ENCODE measurements around the gene CENATAC.
"Not testable (repeated sequence)": the region's sequence is repeated elsewhere in the genome, so short reads cannot be mapped to it uniquely, and the experiment has no call there.

CENATAC gene

GRCh38 chr11:118969508-118969907, 28.4 kb upstream of the CENATAC start:
- not testable (repeated sequence) for H3K27me3 ChIP-seq (ENCODE audit: control insufficient read depth in 2 of 2, insufficient read depth in 2 of 2, low read length in 2 of 2); H3K9me3 ChIP-seq (ENCODE audit: control insufficient read depth in 2 of 2, low read length in 2 of 2); H3K4me3 ChIP-seq (ENCODE audit: low read length in 2 of 2); H3K9ac ChIP-seq (ENCODE audit: low read depth in 1 of 2, low read length in 2 of 2); H3K36me3 ChIP-seq (ENCODE audit: control insufficient read depth in 2 of 2, insufficient read depth in 2 of 2, low read length in 2 of 2); H3K27ac ChIP-seq (ENCODE audit: low read depth in 2 of 2, low read length in 2 of 2); H3K4me1 ChIP-seq (ENCODE audit: control insufficient read depth in 2 of 2, insufficient read depth in 2 of 2, low read length in 2 of 2)

GRCh38 chr11:118971646-118972045, 26.3 kb upstream of the CENATAC start, which contains the start of gene FOXR1:
Gene FOXR1, plus strand, starts transcription at chr11:118971761. Its CDS starts 171 bp downstream, at chr11:118971932.
- no peak within 1 kb of the TSS for H3K9ac ChIP-seq (ENCODE audit: low read depth in 1 of 2, low read length in 2 of 2)
- H3K4me1 ChIP-seq (ENCODE audit: control insufficient read depth in 2 of 2, insufficient read depth in 2 of 2, low read length in 2 of 2): no peaks in the 10 kb centered on the region
- no peak within 1 kb of the TSS for H3K4me3 ChIP-seq (ENCODE audit: low read length in 2 of 2)
- H3K36me3 ChIP-seq (ENCODE audit: control insufficient read depth in 2 of 2, insufficient read depth in 2 of 2, low read length in 2 of 2): no peaks in the 10 kb centered on the region
- no peak within 1 kb of the TSS for H3K27ac ChIP-seq (ENCODE audit: low read depth in 2 of 2, low read length in 2 of 2)
- H3K9me3 ChIP-seq (ENCODE audit: control insufficient read depth in 2 of 2, low read length in 2 of 2): no peaks in the 10 kb centered on the region
- no peaks in the 10 kb centered on the region for H3K27me3 ChIP-seq (ENCODE audit: control insufficient read depth in 2 of 2, insufficient read depth in 2 of 2, low read length in 2 of 2)

GRCh38 chr11:118973985-118974384, 24.0 kb upstream of the CENATAC start:
- Histone ChIP-seq H3K4me3 (ENCODE audit: low read length in 2 of 2) (no peak overlapping the region), H3K27ac (ENCODE audit: low read depth in 2 of 2, low read length in 2 of 2) (no peak overlapping the region), H3K36me3 (ENCODE audit: control insufficient read depth in 2 of 2, insufficient read depth in 2 of 2, low read length in 2 of 2) (no peaks in the 10 kb centered on the region), H3K9ac (ENCODE audit: low read depth in 1 of 2, low read length in 2 of 2) (no peak overlapping the region), H3K27me3 (ENCODE audit: control insufficient read depth in 2 of 2, insufficient read depth in 2 of 2, low read length in 2 of 2) (no peaks in the 10 kb centered on the region), H3K4me1 (ENCODE audit: control insufficient read depth in 2 of 2, insufficient read depth in 2 of 2, low read length in 2 of 2) (no peaks in the 10 kb centered on the region), H3K9me3 (ENCODE audit: control insufficient read depth in 2 of 2, low read length in 2 of 2) (no peaks in the 10 kb centered on the region)

GRCh38 chr11:118975771-118976709, 21.9 kb upstream of the CENATAC start:
- Histone ChIP-seq H3K4me3 (ENCODE audit: low read length in 2 of 2) (no peak overlapping the region), H3K4me1 (ENCODE audit: control insufficient read depth in 2 of 2, insufficient read depth in 2 of 2, low read length in 2 of 2) (no peaks in the 10 kb centered on the region), H3K9ac (ENCODE audit: low read depth in 1 of 2, low read length in 2 of 2) (no peak overlapping the region), H3K36me3 (ENCODE audit: control insufficient read depth in 2 of 2, insufficient read depth in 2 of 2, low read length in 2 of 2) (no peaks in the 10 kb centered on the region), H3K9me3 (ENCODE audit: control insufficient read depth in 2 of 2, low read length in 2 of 2) (no peaks in the 10 kb centered on the region), H3K27me3 (ENCODE audit: control insufficient read depth in 2 of 2, insufficient read depth in 2 of 2, low read length in 2 of 2) (no peaks in the 10 kb centered on the region), H3K27ac (ENCODE audit: low read depth in 2 of 2, low read length in 2 of 2) (no peak overlapping the region)

GRCh38 chr11:118979434-118979833, 18.5 kb upstream of the CENATAC start:
- Histone ChIP-seq H3K36me3 (ENCODE audit: control insufficient read depth in 2 of 2, insufficient read depth in 2 of 2, low read length in 2 of 2) (no peaks in the 10 kb centered on the region), H3K4me1 (ENCODE audit: control insufficient read depth in 2 of 2, insufficient read depth in 2 of 2, low read length in 2 of 2) (no peaks in the 10 kb centered on the region), H3K27me3 (ENCODE audit: control insufficient read depth in 2 of 2, insufficient read depth in 2 of 2, low read length in 2 of 2) (no peaks in the 10 kb centered on the region), H3K9me3 (ENCODE audit: control insufficient read depth in 2 of 2, low read length in 2 of 2) (no peaks in the 10 kb centered on the region), H3K9ac (ENCODE audit: low read depth in 1 of 2, low read length in 2 of 2) (no peak overlapping the region), H3K27ac (ENCODE audit: low read depth in 2 of 2, low read length in 2 of 2) (no peak overlapping the region), H3K4me3 (ENCODE audit: low read length in 2 of 2) (no peak overlapping the region)

- H3K9me3 ChIP-seq (ENCODE audit: control insufficient read depth in 2 of 2, low read length in 2 of 2): no peaks in the 10 kb centered on the region
- H3K4me3 ChIP-seq (ENCODE audit: low read length in 2 of 2): peak overlapping the region in 1 of 2 donors; percentile 31
- peak overlapping the region in 1 of 2 donors; percentile 3 for H3K9ac ChIP-seq (ENCODE audit: low read depth in 1 of 2, low read length in 2 of 2)
- no peak overlapping the region for H3K27ac ChIP-seq (ENCODE audit: low read depth in 2 of 2, low read length in 2 of 2)
- H3K36me3 ChIP-seq (ENCODE audit: control insufficient read depth in 2 of 2, insufficient read depth in 2 of 2, low read length in 2 of 2): no peaks in the 10 kb centered on the region
- H3K27me3 ChIP-seq (ENCODE audit: control insufficient read depth in 2 of 2, insufficient read depth in 2 of 2, low read length in 2 of 2): no peaks in the 10 kb centered on the region
- H3K4me1 ChIP-seq (ENCODE audit: control insufficient read depth in 2 of 2, insufficient read depth in 2 of 2, low read length in 2 of 2): no peaks in the 10 kb centered on the region
Measured at GRCh38 chr11:118980191-118980881, 17.6 kb upstream of the CENATAC start.

GRCh38 chr11:118984337-118984736, 13.6 kb upstream of the CENATAC start:
- H3K9me3 ChIP-seq (ENCODE audit: control insufficient read depth in 2 of 2, low read length in 2 of 2); H3K9ac ChIP-seq (ENCODE audit: low read depth in 1 of 2, low read length in 2 of 2); H3K4me1 ChIP-seq (ENCODE audit: control insufficient read depth in 2 of 2, insufficient read depth in 2 of 2, low read length in 2 of 2); H3K27ac ChIP-seq (ENCODE audit: low read depth in 2 of 2, low read length in 2 of 2); H3K36me3 ChIP-seq (ENCODE audit: control insufficient read depth in 2 of 2, insufficient read depth in 2 of 2, low read length in 2 of 2); H3K4me3 ChIP-seq (ENCODE audit: low read length in 2 of 2); H3K27me3 ChIP-seq (ENCODE audit: control insufficient read depth in 2 of 2, insufficient read depth in 2 of 2, low read length in 2 of 2): not testable (repeated sequence)

GRCh38 chr11:118984825-118985224, 13.1 kb upstream of the CENATAC start:
- no peak overlapping the region for H3K9ac ChIP-seq (ENCODE audit: low read depth in 1 of 2, low read length in 2 of 2)
- no peaks in the 10 kb centered on the region for H3K4me1 ChIP-seq (ENCODE audit: control insufficient read depth in 2 of 2, insufficient read depth in 2 of 2, low read length in 2 of 2)
- no peak overlapping the region for H3K4me3 ChIP-seq (ENCODE audit: low read length in 2 of 2)
- H3K36me3 ChIP-seq (ENCODE audit: control insufficient read depth in 2 of 2, insufficient read depth in 2 of 2, low read length in 2 of 2): no peaks in the 10 kb centered on the region
- H3K27me3 ChIP-seq (ENCODE audit: control insufficient read depth in 2 of 2, insufficient read depth in 2 of 2, low read length in 2 of 2): no peaks in the 10 kb centered on the region
- H3K9me3 ChIP-seq (ENCODE audit: control insufficient read depth in 2 of 2, low read length in 2 of 2): no peaks in the 10 kb centered on the region
- H3K27ac ChIP-seq (ENCODE audit: low read depth in 2 of 2, low read length in 2 of 2): no peak overlapping the region

GRCh38 chr11:118988280-118988679, 9.7 kb upstream of the CENATAC start:
- Histone ChIP-seq H3K9ac (ENCODE audit: low read depth in 1 of 2, low read length in 2 of 2) (no peak overlapping the region), H3K9me3 (ENCODE audit: control insufficient read depth in 2 of 2, low read length in 2 of 2) (no peaks in the 10 kb centered on the region), H3K36me3 (ENCODE audit: control insufficient read depth in 2 of 2, insufficient read depth in 2 of 2, low read length in 2 of 2) (no peaks in the 10 kb centered on the region), H3K27ac (ENCODE audit: low read depth in 2 of 2, low read length in 2 of 2) (no peak overlapping the region), H3K4me3 (ENCODE audit: low read length in 2 of 2) (no peak overlapping the region), H3K4me1 (ENCODE audit: control insufficient read depth in 2 of 2, insufficient read depth in 2 of 2, low read length in 2 of 2) (no peaks in the 10 kb centered on the region), H3K27me3 (ENCODE audit: control insufficient read depth in 2 of 2, insufficient read depth in 2 of 2, low read length in 2 of 2) (no peaks in the 10 kb centered on the region)

GRCh38 chr11:118991486-118992038, 6.4 kb upstream of the CENATAC start:
- H3K4me1 ChIP-seq (ENCODE audit: control insufficient read depth in 2 of 2, insufficient read depth in 2 of 2, low read length in 2 of 2); H3K27me3 ChIP-seq (ENCODE audit: control insufficient read depth in 2 of 2, insufficient read depth in 2 of 2, low read length in 2 of 2): not testable (repeated sequence)

More at GRCh38 chr11:118991486-118992038, 6.4 kb upstream of the CENATAC start:
- H3K27ac ChIP-seq (ENCODE audit: low read depth in 2 of 2, low read length in 2 of 2); H3K36me3 ChIP-seq (ENCODE audit: control insufficient read depth in 2 of 2, insufficient read depth in 2 of 2, low read length in 2 of 2); H3K9ac ChIP-seq (ENCODE audit: low read depth in 1 of 2, low read length in 2 of 2); H3K4me3 ChIP-seq (ENCODE audit: low read length in 2 of 2); H3K9me3 ChIP-seq (ENCODE audit: control insufficient read depth in 2 of 2, low read length in 2 of 2): not testable (repeated sequence)

All from mucosa of rectum (tissue), 2 donors.